Brain microvascular endothelial cell (primary cell): ENCODE results near the gene SELL.

Experiments
- DNase-seq: peaks from one replicate; pipeline ENCODE4 v3.0.0-alpha.2; 2020
- H3K27ac ChIP-seq: fragments of 250-450 bp; sonication (Bioruptor Pico); 2 replicates; pipeline ENCODE4 v1.5.1; 2020; ENCODE audit warnings: mild to moderate bottlenecking, moderate library complexity
- H3K27me3 ChIP-seq: fragments of 250-450 bp; sonication (Bioruptor Pico); replicated peaks from 2 replicates; pipeline ENCODE4 v1.5.1; 2020; ENCODE audit warnings: mild to moderate bottlenecking
- H3K36me3 ChIP-seq: fragments of 250-450 bp; sonication (Bioruptor Pico); replicated peaks from 2 replicates; pipeline ENCODE4 v1.5.1; 2020; ENCODE audit warnings: mild to moderate bottlenecking
- H3K4me3 ChIP-seq: 2 replicates; pipeline ENCODE4 v1.5.1; 2011; ENCODE audit warnings: low read depth, mild to moderate bottlenecking, control low read depth, low read length, moderate library complexity
- in situ Hi-C: cut with HindIII; loops from 2 replicates; pipeline ENCODE4 v1.10.0; 2017; ENCODE audit warnings: low sequenced_read_pairs, low pct_ligation_motif_present
- TF ChIP-seq, protein P1 (sequence below): IDR thresholded peaks from 2 replicates; pipeline ENCODE4 v1.5.1; 2011; ENCODE audit warnings: low read depth, mild to moderate bottlenecking, moderate library complexity, low read length, control low read depth, inconsistent platforms; ENCODE audit errors: missing control alignments

The SELL gene

DNA sequence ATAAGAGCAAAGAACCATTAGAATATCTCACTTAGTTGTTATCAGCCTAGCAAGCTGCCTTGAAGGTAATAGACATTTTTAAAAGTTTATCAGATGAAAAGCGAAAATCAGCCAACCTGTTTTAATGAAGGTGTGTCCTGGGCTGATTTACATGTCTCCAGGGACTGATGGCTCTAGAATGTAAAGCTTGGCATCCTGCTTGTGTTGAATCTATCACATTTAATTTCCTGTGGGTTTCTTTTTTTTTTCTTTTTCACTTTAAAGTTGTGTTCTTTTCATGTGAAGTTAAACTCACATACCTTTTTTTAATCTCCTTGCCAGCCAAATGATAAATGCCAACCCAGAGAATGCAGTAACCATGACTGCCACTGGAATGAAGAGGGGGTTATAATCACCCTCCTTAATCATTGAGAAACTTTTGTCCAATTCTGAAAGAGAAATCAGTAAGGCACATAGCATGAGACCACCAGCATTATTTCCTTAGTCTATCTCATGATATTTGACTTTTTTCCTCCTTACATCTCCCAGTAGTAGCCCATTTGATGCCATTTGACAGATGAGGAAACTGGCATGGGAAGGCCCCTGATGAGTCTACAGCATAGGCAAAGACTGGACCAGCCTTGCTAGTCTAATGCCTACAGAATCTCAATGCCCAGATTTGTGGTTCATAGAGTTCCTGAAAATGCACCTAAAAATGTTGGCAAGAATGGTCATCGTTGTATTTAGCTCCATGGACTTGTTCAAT, 10.0 kb downstream of the SELL start:
- Histone ChIP-seq H3K36me3 (no peaks in the 10 kb centered on the region), H3K4me3 (no peak overlapping the region), H3K27ac (no peak overlapping the region), H3K27me3 (no peaks in the 10 kb centered on the region)
- in situ Hi-C loops: no loop called here
- TF ChIP-seq, protein P1, sequence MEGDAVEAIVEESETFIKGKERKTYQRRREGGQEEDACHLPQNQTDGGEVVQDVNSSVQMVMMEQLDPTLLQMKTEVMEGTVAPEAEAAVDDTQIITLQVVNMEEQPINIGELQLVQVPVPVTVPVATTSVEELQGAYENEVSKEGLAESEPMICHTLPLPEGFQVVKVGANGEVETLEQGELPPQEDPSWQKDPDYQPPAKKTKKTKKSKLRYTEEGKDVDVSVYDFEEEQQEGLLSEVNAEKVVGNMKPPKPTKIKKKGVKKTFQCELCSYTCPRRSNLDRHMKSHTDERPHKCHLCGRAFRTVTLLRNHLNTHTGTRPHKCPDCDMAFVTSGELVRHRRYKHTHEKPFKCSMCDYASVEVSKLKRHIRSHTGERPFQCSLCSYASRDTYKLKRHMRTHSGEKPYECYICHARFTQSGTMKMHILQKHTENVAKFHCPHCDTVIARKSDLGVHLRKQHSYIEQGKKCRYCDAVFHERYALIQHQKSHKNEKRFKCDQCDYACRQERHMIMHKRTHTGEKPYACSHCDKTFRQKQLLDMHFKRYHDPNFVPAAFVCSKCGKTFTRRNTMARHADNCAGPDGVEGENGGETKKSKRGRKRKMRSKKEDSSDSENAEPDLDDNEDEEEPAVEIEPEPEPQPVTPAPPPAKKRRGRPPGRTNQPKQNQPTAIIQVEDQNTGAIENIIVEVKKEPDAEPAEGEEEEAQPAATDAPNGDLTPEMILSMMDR: no peak
- no peak for DNase-seq

DNA sequence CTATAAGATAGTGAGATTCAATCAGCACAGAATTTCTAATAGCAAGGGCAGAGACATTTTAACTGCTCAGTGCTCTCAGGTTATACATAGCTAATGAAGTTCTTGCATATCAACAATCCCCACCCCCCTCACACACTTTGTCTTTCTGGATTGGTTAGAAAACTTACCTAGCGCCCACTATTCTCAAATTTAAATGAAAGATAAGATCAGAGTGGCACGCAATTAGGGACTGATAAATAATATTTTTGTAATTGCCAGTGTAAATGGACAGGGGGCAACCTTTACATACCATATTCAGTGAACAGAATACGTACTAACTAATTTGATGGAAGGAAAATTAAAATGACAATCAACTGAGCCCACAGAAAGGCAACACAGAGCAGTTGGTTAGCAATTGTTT, 11.7 kb downstream of the SELL start:
- in situ Hi-C loops: no loop called here
- Histone ChIP-seq H3K27me3 (no peaks in the 10 kb centered on the region), H3K36me3 (no peaks in the 10 kb centered on the region), H3K4me3 (no peak overlapping the region), H3K27ac (no peak overlapping the region)
- TF ChIP-seq, protein P1: no peak
- no peak for DNase-seq

DNA sequence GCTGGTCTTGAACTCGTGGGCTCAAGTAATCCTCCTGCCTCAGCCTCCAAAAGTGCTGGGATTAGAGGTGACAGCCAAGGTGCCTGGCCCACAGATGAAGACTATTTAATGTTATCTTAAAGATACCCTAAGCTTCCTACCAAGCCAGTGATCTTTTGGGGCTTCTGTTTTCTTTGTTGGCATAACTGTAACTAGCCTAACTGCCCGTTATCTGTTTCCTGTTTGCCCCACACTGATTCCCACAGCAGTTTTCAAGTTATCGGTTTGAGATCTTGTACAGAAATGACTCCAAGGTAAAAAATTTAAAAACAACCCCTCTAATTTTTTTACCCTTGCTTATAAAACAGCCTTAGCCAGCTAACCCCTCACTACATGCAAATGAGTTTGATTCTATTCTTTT, 12.4 kb downstream of the SELL start:
- no peaks in the 10 kb centered on the region for H3K36me3 ChIP-seq

DNA sequence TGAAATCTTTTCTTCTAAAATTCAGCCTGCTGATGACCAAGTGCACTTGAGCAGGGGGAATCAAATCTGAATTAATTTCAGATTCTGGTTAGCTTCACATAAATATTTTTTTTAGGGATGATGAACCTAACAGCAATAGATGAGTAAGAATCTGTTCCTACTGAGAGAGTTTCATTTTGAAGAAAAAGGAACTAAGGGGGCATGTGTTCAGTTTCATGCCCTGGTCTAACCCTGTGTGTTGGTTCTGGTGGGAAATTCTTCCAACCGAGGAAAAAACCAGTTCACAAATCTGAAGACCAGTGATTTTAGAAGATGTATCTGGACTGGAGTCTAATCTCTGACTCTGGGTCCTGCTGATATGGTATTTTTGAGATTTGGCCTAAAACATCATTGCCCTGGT, 13.7 kb downstream of the SELL start:
- TF ChIP-seq, protein P1: no peak
- H3K27ac ChIP-seq: no peak overlapping the region
- no peaks in the 10 kb centered on the region for H3K36me3 ChIP-seq
- DNase-seq: no peak
- H3K27me3 ChIP-seq: no peaks in the 10 kb centered on the region
- in situ Hi-C loops: no loop called here
- H3K4me3 ChIP-seq: no peak overlapping the region

More for the DNA sequence above, 12.4 kb downstream of the SELL start:
- Histone ChIP-seq H3K27me3 (no peaks in the 10 kb centered on the region), H3K27ac (no peak overlapping the region), H3K4me3 (no peak overlapping the region)
- no peak for DNase-seq
- in situ Hi-C loops: no loop called here
- TF ChIP-seq, protein P1: no peak

DNA sequence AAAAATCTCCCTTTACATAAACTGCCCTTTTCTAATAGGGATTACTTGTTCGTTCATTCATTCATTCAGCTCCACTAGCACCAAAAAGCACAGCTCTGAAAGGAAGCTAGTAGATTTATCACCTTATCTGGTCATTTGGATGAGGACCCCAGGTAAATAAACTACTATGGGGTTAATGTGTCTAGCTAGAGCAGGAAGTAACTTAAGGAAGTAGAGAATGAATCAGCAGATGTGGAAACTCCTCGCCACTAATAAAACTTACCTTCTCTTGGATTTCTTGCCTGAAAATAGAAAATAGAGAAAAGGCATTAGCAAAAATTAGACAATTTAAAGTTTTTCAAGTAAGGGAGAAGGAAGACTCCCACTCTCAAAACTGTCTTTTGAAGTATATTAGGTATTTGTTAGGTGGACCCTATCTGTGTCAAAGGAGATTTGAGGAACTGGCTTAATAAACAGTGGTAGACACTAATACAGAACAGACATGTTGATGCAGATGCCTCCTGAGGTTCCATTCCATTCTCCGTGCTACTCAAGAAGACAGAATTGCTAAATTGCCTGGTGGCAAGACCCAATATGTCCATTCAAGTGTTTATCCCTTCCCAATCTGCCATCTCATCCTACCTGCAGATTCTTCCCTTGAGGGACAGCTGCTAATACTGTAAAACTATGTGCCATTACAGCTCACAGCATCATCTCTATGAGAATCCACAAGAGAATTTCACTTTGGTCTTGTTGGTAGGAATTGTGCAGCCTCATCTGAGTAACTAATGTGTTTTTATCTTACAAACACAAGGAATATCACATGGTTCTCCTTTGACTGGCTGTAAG, 14.9 kb downstream of the SELL start:
- TF ChIP-seq, protein P1: no peak
- no peak for DNase-seq
- no peak overlapping the region for H3K4me3 ChIP-seq
- H3K36me3 ChIP-seq: no peaks in the 10 kb centered on the region
- no peak overlapping the region for H3K27ac ChIP-seq
- in situ Hi-C loops: no loop called here
- no peaks in the 10 kb centered on the region for H3K27me3 ChIP-seq
